ENCODE data around the gene MUC2. TPM values are rescaled to one million over a fixed set of nuclear protein-coding genes. Genes with fewer than 3 reads are reported as not detected.
A peak's percentile ranks its signal among the peaks of the same experiment; 100 is the strongest.

The MUC2 gene
- total RNA-seq, 2 donors from 2014 or later = under 0.01 TPM; not detected in 1

DNA sequence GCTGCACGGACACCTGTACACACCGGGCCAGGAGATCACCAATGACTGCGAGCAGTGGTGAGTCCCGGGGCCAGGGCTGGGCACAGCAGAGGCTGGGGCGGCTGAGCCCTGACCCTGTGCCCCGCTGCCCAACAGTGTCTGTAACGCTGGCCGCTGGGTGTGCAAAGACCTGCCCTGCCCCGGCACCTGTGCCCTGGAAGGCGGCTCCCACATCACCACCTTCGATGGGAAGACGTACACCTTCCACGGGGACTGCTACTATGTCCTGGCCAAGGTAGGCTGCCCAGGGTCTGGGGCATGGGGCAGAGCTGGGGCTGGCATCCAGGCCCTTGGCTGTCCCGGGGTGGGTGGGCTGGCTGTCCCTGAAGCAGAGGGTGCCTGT lies 7.7 kb downstream of the MUC2 start:
- Histone ChIP-seq H3K27ac (no peak overlapping the region), H3K36me3 (replicated peaks in 1 of 2; ENCODE audit: insufficient read depth in 1 of 2, low read depth in 2 of 2) (no peaks in the 10 kb centered on the region), H3K9me3 (no peaks in the 10 kb centered on the region), H3K27me3 (no peaks in the 10 kb centered on the region), H3K4me3 (no peak overlapping the region), H3K4me1 (no peaks in the 10 kb centered on the region)
- peak in 1 of 4 donors; percentile 4 for DNase-seq
- ATAC-seq = no peak
- no peak for TF ChIP-seq POLR2A (IDR thresholded peaks at IDR 0.05)
- no peak for TF ChIP-seq CTCF (IDR thresholded peaks at IDR 0.05)
- intact Hi-C loops (cut with DNase I) = no loop called here
- 60 to 74% methylated on average over 1 to 12 of the region's 14 CpGs for WGBS, 2 donors

GRCh38 chr11:1082728-1083620 lies 8.3 kb downstream of the MUC2 start:
- Histone ChIP-seq H3K4me1 (no peaks in the 10 kb centered on the region), H3K36me3 (replicated peaks in 1 of 2; ENCODE audit: insufficient read depth in 1 of 2, low read depth in 2 of 2) (no peaks in the 10 kb centered on the region), H3K4me3 (no peak overlapping the region), H3K9me3 (no peaks in the 10 kb centered on the region), H3K27me3 (no peaks in the 10 kb centered on the region), H3K27ac (no peak overlapping the region)
- TF ChIP-seq CTCF (IDR thresholded peaks at IDR 0.05) (no peak), POLR2A (IDR thresholded peaks at IDR 0.05) (no peak)
- 71 to 82% methylated on average over 23 to 27 of the region's 33 CpGs for WGBS, 2 donors
- no peak for ATAC-seq
- DNase-seq = peak in 2 of 4 donors; percentile 2 to 7
- intact Hi-C loops (cut with DNase I) = no loop called here

DNA sequence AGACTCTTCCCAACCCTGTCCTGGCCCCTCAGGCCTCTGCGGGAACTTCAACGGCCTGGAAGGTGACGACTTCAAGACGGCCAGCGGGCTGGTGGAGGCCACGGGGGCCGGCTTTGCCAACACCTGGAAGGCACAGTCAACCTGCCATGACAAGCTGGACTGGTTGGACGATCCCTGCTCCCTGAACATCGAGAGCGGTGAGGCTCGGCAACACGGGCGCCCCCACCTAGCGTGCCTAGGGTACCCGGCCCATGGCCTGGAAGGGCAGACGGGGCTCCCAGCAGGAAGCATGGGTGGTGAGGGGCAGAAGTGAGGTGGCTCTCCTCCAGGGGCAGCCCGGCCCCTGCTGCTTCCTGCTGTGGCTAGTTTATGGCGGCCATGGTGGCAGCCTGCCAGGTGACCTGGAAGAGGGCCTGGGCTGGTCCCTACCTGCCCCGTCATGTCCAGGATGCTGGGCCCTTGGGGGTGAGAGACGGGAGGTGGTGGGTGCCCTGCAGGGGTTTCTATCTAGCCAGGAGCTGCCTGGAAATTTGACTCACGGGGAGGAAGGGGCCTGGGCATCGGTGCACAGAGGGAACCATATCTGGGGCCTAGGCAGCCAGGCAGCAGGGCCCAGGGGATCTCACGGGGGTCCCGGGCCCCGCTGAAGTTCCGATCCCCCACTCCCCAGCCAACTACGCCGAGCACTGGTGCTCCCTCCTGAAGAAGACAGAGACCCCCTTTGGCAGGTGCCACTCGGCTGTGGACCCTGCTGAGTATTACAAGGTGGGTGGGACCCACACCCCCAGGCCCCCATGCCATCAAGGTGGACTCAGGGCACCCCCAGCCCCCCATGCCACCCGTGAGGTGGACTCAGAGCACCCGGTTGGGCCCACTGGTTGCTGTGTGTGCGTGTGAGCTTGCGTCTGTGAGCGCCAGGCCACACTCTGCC lies 9.2 kb downstream of the MUC2 start:
- no peak overlapping the region for H3K4me3 ChIP-seq
- H3K27ac ChIP-seq = no peak overlapping the region
- H3K27me3 ChIP-seq = no peaks in the 10 kb centered on the region
- TF ChIP-seq CTCF (IDR thresholded peaks at IDR 0.05) (no peak), POLR2A (IDR thresholded peaks at IDR 0.05) (no peak)
- no peaks in the 10 kb centered on the region for H3K9me3 ChIP-seq
- 69 to 83% methylated on average over 7 to 33 of the region's 34 CpGs for WGBS, 2 donors
- DNase-seq = peak in 2 of 4 donors; percentile 10 to 16
- intact Hi-C loops (cut with DNase I) = no loop called here
- no peak for ATAC-seq
- H3K4me1 ChIP-seq = no peaks in the 10 kb centered on the region
- H3K36me3 ChIP-seq (replicated peaks in 1 of 2; ENCODE audit: insufficient read depth in 1 of 2, low read depth in 2 of 2) = no peaks in the 10 kb centered on the region

GRCh38 chr11:1084561-1085439 lies 10.1 kb downstream of the MUC2 start:
- Histone ChIP-seq H3K27me3 (no peaks in the 10 kb centered on the region), H3K9me3 (no peaks in the 10 kb centered on the region), H3K27ac (no peak overlapping the region), H3K4me1 (no peaks in the 10 kb centered on the region), H3K4me3 (no peak overlapping the region), H3K36me3 (replicated peaks in 1 of 2; ENCODE audit: insufficient read depth in 1 of 2, low read depth in 2 of 2) (no peaks in the 10 kb centered on the region)
- no peak for ATAC-seq
- TF ChIP-seq CTCF (IDR thresholded peaks at IDR 0.05) (no peak), POLR2A (IDR thresholded peaks at IDR 0.05) (no peak)
- intact Hi-C loops (cut with DNase I) = no loop called here
- DNase-seq = peak in 2 of 4 donors; percentile 3 to 9
- WGBS, 2 donors = 72 to 76% methylated on average over 15 to 35 of the region's 49 CpGs
